NCI-H446 (cell line): ENCODE measurements around the gene KDM6A.
"Not testable (repeated sequence)": the region's sequence is repeated elsewhere in the genome, so short reads cannot be mapped to it uniquely, and the experiment has no call there.

Experiments
- DNase-seq, 2 experiments: peaks; one replicate each; lab custom pipeline; 2025; lab: John Stamatoyannopoulos, UW

The KDM6A gene

DNA sequence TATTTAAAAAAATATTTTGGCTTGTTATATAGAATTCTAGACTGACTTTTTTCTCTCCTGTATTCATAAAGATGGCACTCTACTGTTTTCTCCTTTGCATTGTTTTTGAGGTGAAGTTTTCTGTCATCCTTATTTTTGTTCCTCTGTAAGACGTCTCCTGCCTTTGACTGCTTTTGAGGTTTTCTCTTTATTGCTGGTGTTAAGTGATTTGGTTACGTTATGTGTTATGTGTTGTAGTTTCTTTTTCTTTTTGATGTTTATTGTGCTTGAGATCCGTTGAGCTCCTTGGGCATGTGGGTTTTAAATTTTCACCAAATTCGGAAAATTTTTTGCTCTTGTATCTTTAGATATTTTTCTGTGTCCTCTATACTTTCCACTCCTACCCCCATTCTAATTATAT, 50.0 kb downstream of the KDM6A start:
- no peak for DNase-seq

DNA sequence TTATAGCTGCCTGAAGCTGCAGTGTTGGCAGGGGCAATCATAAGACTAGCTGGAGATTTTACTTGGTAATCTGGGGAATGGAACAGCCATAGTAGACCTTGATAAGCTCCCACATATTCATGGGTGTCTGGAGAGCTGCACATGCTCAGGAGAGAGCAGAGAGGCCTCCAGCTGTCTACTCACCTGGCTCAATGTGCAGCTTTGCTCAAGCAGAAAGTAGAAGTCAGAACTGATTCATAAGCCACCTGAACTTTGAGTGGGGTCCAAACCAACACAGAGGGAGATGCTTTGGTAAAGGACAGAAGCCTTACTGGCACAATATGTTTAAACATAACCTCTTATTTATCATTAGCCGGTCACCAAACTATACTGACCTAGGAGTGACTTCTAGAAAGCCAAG, 54.4 kb downstream of the KDM6A start:
- DNase-seq: no peak

DNA sequence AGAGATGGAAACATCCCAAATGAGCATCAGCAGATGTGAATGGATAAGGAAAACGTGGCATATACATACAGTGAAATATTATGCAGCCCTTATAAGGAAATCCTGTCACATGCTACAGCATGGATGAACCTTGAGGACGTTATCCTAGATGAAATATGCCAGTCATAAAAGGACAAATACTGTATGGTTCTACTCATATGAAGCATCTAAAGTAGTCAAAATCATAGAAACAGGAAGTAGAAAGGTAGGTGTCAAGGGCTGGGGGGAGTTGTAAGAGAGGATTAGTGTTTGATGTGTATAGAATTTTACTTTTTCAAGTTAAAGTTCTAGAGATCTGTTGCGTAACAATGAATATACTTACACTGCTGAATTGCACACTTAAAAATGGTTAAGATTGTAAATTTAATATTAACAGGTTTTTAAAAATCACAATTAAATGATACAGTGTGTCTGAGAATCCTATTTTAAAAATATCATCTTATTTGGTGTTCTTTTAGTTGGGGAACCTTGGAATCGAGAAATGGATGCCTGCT, 58.5 kb downstream of the KDM6A start:
- no peak for DNase-seq

DNA sequence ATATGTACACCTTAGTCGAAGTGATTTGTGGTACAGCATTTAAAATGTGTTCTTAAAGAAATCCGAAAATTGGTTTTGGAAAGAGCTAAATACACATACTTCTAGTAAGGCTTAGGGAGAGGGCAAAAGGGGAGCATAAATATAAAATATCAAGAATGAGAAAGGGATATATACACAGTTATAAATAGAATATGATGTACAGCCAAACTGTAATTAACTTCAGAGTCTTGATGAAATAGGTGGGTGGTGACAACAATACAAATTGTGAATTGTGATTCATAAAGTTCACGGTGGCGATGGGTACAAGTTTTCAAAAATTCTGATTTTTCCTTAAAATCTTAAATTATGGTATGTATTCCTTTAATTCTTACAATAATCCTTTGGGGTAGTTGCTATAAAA, 62.2 kb downstream of the KDM6A start:
- no peak for DNase-seq

DNA sequence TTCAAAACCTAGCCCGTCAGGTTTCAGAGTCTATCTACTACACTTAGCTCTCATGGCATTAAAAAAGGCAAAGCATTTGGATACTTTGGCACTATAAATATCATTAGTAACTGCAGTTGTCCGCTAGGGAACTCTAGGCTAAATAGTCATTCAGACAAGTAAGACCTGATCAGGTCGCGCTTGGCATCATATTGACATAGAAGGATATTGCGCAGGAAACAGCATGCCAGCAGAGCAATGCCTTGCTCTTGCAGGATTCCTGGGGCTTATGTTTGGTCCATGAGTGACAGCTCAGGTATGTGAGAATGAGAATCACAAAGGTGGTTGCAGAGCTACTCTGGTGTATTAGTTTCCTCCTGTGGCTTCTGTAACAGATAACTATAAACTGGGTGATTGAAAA, 62.7 kb downstream of the KDM6A start:
- DNase-seq: no peak

DNA sequence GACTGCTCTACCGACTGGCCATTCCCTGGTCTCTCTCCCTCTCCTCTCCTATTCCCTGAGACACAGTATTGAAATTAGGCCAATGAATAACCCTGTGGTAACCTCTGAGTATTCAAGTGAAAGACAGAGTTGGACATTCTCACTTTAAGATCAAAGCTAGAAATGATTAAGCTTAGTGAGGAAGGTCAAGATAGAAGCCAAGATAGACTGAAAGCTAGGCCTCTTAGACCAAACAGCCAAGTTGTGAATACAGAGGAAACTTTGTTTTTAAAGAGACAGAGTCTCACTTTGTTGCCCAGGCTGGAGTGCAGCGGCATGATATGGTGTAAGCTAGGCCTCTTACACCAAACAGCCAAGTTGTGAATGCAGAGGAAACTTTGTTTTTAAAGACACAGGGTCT, 64.6 kb downstream of the KDM6A start:
- no peak for DNase-seq

DNA sequence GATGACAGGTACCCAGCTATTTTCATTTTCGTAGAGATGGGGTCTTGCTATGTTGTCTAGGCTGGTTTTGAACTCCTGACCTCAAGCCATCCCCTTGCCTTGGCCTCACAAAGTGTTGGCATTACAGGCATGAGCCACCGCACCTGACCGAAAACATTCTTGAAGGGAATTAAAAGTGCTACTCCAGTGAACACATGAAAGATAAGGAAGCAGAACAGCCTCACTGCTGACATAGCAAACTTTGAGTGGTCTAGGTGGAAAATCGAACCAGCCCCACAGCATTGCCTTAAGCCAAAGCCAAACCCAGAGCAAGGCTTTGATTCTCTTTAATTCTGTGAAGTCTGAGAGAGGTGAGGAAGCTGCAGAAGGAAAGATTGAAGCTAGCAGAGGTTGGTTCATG, 65.1 kb downstream of the KDM6A start:
- no peak for DNase-seq

DNA sequence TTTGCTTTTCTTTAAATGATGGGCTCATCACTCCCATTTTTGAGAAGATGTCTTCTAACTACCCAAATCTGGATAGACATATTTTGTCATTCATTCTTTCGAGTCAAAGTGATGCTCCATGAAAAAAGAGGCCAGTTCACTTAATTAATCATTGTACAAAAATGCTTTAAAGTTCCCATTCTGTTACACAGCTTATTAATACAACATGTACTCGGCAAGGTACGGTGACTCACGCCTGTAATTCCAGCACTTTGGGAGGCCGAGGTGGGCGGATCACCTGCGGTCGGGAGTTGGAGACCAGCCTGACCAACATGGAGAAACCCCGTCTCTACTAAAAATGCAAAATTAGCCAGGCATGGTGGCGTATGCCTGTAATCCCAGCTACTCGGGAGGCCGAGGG, 67.6 kb downstream of the KDM6A start:
- DNase-seq: not testable (repeated sequence)

DNA sequence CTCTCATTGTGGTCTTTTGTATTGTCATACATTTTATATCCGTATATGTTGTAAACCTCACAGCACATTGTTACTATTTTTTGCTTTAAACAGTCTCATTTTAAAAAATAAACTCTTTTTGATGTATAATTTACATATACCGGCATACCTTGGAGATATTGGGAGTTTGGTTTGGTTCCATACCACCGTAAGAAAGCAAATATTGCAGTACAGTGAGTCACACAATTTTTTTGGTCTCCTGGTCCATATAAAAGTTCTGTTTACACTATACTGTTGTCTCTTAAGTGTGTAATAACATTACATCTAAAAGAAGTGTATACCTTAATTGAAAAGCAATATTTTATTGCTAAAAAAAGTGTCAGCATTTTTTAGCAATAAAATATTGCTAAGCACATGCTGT, 70.0 kb downstream of the KDM6A start:
- no peak for DNase-seq

DNA sequence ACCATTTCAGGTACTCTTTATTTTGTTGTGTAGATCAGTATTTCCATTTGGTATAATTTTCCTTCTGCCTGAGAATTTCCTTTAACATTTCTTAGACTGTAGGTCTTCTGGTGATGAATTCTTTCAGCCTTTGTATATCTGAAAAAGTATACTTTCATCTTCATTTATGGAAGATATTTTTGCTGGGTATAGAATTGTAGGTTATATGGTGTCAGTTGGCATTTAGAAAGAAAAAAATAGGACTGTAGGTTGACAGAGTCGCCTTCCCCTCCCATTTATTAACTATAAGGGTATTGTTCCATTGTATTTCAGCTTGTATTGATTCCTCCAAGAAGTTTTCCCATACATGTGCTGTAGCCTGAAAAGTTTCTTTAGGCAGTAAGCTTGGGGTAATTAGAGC, 71.9 kb downstream of the KDM6A start:
- DNase-seq: no peak

DNA sequence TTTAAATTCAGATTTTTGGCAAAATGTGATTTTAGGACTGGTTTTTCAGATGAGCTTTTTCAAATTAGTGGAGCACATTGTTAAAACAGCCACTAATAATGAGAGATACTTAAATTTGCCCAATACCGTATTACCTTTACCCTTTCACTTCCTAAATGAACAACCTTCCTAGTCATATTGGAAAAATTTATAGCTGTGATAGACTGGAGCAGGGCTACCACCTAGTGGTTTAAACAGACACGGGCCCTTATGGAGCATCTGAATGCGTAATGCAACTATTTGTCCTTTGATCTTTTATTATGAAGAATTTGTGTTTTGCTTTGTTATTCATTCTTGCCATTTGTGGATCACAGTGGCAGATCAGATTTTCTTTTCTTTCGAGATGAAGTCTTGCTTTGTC, 72.7 kb downstream of the KDM6A start:
- DNase-seq: no peak

DNA sequence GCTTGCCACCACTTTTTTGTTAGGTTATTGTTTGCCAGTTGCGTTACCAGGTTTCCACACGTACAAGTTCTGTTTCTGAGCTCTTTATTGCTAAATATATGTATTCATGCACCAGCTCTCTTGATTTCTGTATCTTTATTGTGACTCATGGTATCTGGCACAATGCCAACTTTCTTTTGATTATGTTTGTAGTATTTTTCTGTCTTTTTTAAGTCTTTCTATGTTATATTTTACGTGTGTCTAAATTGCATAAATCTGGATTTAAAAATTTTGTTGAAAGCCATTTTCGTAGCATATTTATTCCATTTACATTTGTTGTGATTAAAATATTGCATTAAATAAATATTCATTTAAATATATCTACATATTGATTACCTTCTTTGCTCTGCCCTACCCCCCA, 73.8 kb downstream of the KDM6A start:
- no peak for DNase-seq

DNA sequence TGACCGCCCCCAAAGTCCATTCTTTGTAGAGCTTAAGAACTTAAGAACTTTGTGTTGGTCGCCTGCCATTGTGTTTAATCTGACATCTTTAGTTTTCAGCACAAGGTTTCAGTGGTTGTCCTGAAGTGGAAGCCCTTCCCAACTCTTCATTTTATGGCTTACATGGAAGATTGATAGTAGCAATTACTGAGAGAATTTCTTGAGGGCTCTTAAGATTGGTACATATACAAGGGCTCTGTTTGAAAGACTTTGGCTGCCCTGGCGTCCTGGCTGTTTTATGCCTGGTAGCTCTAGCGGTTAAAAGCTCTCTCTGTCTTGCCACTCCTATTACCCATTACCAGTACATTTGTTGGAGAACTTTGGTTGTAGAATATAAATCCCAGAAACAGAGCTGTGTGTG, 75.0 kb downstream of the KDM6A start:
- DNase-seq: no peak

DNA sequence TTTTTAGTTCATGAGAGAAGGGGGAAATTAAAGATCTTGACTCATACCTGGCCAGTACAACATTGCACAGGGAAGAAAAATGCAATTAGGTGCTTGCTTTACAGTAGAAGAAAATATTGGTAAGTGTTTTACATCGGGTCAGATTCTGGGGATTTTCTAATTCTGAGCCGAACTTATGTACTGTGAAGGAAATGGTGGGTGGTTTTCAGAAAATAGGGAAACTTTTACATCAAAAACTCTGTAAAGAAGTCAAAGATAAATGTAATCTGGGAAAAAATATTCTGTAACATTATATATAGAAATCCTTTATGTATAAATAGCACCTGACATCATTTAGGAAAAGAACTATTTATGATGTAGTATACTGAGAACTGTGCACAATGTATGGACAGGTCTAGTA, 75.4 kb downstream of the KDM6A start:
- no peak for DNase-seq

DNA sequence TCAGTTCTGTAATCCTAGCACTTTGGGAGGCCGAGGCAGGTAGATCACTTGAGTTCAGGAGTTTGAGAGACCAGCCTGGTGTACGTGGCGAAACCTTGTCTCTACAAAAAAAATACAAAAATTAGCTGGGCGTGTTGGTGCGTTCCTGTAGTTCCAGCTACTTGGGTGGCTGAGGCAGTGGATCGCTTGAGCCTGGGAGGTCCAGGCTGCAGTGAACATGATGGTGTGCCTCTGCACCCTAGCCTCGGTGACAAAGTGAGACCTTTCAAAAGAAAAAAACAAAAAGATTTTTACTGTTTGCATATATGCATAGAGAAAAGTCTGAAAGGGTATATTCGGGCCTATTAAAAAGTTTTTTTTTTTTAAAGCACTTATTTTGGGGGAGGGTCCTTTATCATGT, 76.1 kb downstream of the KDM6A start:
- DNase-seq: no peak

DNA sequence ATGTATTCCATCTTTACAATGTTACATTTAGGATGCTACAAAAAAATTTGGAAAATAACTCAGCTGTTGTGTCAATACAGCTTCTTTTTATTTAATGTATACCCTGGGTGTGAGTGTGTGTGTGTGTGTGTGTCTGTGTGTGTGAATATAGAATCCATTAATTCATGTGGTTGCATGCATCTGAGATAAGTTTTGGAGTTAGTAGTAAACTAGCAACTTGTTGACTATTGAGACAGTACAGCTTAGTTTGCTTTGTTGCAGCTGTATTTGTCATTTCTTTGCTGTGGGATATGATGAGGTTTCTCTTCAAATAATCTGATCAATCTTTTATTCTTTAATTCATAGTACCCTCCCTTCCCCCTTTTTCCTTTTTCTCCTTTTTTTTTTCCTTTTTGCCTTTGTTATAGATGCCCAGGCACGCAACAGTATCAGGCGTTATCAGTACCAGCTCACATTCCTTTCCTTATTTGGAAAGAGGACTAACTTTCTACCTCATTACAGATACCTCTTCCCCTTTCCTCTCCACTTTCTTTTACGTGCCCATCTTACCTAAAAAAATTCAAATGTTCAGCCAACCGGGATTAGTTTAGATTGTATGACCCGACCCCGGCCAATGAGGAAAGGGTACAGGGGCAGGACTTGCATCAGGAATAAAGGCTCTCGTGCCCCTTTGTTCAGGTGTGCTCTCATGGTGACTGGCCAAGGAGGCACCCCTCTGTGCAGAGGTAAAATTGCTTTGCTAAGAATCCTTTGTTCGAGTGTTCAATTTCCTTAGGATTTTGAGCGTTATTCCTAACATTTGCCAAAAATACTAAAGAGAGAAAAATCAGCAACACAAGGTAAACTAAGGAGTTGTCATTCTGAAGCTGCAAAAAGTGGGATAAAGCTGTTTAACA, 77.7 kb downstream of the KDM6A start:
- DNase-seq: not testable (repeated sequence)

DNA sequence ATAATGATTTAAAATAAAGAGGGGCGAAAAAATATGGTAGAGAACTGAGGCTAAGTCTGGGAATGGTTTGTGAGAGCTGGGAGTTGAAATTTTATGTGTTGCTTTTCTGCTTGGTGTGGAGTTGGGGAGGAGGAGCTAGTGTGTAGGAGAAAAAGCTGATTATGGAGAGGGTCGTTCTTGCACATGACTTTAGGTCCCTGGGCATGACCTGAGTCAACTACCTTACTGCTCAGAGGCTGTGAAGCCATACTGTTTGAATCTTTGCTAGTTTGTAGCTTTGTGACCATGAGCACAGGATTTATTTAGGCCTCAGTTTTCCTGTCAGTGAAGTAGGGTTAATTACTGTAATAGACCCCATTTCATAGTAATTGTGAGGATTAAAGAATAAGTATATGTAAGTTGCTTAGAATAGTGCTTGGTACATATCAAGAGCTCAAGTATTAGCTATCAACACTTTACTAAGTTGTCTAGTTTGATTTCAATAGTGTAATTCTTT, 78.6 kb downstream of the KDM6A start:
- DNase-seq: no peak

DNA sequence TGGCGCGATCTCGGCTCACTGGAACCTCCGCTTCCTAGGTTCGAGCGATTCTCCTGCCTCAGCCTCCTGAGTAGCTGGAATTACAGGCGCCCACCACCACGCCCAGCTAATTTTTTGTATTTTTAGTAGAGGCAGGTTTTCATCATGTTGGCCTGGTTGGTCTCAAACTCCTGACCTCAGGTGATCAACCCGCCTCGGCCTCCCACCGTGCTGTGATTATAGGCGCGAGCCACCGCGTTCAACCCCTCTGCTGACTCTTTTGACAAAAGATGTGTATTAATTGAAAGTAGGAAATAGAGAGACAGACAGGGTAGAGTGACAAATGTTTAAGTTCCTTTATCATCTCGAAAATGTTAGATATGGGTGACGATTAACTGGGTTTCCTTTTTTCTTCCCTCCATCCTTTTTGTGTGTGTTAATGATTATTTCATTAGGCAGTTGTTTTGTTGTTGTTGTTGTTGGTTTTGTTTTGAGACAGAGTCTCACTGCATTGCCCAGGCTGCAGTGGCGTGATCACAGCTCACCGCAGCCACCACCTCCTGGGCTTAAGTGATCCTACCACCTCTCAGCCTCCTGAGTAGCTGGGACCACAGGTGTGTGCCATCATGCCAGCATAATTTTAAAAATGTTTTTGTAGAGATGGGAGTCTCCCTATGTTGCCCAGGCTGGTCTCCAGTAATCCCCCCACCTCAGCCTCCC, 79.5 kb downstream of the KDM6A start:
- no peak for DNase-seq

DNA sequence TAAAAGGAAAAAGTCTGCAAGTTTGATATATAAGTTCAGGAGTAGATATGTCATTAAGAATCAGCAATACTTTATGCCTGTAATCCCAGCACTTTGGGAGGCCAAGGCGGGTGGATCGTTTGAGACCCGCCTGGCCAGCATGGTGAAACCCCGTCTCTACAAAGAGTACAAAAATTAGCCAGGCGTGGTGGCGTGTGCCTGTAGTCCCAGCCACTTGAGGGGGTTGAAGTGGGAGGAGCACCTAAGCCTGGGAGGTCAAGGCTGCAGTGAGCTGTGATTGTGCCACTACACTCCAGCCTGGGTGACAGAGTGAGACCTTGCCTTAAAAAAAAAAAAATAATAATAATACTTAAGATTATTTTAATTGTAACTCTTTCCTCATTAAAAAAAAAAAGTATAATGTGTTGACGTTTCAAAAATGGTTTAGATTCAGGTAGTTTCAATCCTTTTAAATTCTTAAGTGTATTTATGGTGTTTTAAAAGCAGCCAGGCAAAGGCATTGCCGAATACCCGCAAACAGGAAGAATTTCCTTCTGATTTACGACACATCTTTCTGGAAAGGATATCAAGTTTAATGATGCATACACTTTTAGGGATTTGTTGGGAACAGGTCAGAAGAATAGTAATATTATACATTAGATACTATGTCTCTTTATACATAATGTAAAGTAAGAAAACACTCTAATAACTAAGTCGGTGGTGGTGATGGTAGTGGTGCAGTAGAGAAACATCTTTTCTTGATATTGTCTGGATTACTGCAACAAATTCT, 80.9 kb downstream of the KDM6A start:
- DNase-seq: no peak

DNA sequence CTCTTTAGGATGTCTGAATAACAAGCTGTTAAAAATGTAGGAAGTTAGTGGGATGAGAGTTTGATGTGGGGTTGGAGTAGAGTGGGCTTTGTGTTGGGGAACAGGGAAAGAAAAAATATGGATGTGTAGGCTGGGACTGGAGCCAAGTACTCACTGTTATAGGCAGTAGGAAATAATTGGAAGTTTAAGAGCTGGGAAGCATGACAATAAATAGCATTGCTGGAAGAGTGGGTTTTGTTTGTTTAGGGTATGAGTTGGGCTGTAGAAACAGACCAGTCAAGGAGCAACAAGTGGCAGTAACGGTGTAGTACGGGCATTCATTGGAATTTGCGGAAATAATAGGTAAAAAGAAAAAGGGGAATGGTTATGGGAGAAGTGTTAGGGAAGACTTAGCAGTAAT, 81.6 kb downstream of the KDM6A start:
- DNase-seq: no peak

DNA sequence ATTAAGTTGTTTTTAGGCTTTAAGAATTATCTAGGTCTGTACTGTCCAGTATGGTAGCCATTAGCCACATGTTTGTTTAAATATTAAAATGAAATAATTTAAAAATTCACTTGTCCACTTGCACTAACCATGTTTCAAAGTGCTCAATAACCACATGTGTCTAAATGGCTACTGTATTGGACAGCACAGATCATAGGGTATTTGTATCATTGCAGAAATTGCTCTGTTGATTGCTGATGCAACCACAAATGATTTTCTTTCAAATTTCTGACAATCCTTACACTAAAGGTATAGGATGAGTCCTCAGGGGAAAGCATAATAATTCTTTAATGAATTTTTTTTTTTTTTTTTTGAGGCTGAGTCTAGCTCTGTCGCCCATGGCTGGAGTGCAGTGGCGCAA, 84.9 kb downstream of the KDM6A start:
- DNase-seq: no peak

DNA sequence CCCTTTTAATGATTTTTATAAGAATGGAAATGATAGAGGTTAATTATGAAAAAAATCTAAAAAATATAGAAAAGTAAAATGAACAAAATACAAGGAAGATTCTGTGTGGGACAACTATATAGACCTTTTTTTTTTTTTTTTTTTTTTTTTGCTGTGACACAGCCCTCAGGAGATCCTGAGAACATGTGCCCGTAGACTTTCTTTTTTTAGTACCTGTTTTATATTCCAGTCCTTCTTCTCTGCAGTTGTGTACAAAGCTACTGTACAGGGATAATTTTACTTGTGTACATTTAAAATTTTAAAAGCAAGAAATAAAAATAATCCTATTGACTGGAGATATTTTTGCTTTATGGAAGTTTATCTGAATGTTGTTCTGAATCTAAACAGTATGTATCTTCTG, 85.5 kb downstream of the KDM6A start:
- DNase-seq: no peak
